Stimulated activated CD4-positive, alpha-beta T cell treated with anti-CD3 and anti-CD28 coated beads, Interleukin-4, amount 100 ng/mL, for 4 hours (primary cell): Measurements from ENCODE around the gene RALGDS.

Source experiments
- DNase-seq, 2 experiments: peaks; one replicate each; pipeline ENCODE4 v3.0.0-alpha.2; 2020

Gene RALGDS

GRCh38 chr9:133151041-133151440, 30.0 kb upstream of the RALGDS start:
- DNase-seq = no peak

GRCh38 chr9:133149130-133150015, 28.3 kb upstream of the RALGDS start:
- peak; percentile 77 to 78 for DNase-seq

- DNase-seq = peak; percentile 52 to 54
Observed at GRCh38 chr9:133148199-133149129, 27.4 kb upstream of the RALGDS start.

- peak; percentile 72 to 79 for DNase-seq
Observed at GRCh38 chr9:133147412-133148198, 26.6 kb upstream of the RALGDS start.

GRCh38 chr9:133146746-133147411, 25.8 kb upstream of the RALGDS start:
- no peak for DNase-seq

GRCh38 chr9:133144904-133145851, 24.1 kb upstream of the RALGDS start:
- no peak for DNase-seq

GRCh38 chr9:133144142-133144903, 23.3 kb upstream of the RALGDS start:
- peak; percentile 88 to 91 for DNase-seq

- DNase-seq = no peak
Observed at GRCh38 chr9:133143639-133144141, 22.6 kb upstream of the RALGDS start.

GRCh38 chr9:133142684-133143622, 21.9 kb upstream of the RALGDS start:
- DNase-seq = no peak

- peak; percentile 53 to 58 for DNase-seq
Observed at GRCh38 chr9:133141833-133142595, 21.0 kb upstream of the RALGDS start.

- no peak for DNase-seq
Observed at GRCh38 chr9:133140606-133141005, 19.6 kb upstream of the RALGDS start.

GRCh38 chr9:133140174-133140505, 19.1 kb upstream of the RALGDS start:
- DNase-seq = no peak

GRCh38 chr9:133139246-133140173, 18.5 kb upstream of the RALGDS start:
- no peak for DNase-seq

GRCh38 chr9:133137451-133138231, 16.6 kb upstream of the RALGDS start:
- no peak for DNase-seq

- DNase-seq = peak; percentile 36 to 52
Observed at GRCh38 chr9:133135146-133135745, 14.2 kb upstream of the RALGDS start.
